GM19043 (cell line): ENCODE results near the gene LELP1.
"Not testable (repeated sequence)": the region's sequence is repeated elsewhere in the genome, so short reads cannot be mapped to it uniquely, and the experiment has no call there.

Experiments
- ATAC-seq: cut with Tn5 transposase; IDR thresholded peaks from one replicate; pipeline ENCODE4 v1.9.1; 2021; ENCODE audit warnings: low read depth; ENCODE audit not compliant: unreplicated experiment

The LELP1 gene

DNA sequence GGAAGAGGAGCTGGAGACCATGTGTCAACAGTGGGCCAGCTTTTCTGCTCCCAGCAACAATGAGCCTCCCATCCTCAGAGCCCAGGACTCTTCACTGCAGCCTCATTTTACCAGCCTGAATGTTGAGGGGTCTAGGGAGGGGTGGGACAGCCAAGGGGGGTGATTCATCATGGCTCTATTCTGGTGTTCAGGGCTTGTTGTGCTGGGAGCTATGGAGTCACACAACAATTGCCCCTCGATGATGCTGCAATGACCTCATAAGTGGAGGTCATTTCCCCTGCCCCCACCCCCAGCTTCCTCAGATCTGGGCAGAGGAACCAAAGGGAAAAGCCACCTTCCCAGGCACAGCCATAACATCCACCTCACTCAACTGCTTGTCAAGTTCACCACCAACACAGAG, at the start of gene LELP1:
Gene LELP1 (plus strand): TSS at position 301 of the 400 bp plus-strand sequence. CDS start 1,278 bp downstream, outside the sequence.
- ATAC-seq: no peak

DNA sequence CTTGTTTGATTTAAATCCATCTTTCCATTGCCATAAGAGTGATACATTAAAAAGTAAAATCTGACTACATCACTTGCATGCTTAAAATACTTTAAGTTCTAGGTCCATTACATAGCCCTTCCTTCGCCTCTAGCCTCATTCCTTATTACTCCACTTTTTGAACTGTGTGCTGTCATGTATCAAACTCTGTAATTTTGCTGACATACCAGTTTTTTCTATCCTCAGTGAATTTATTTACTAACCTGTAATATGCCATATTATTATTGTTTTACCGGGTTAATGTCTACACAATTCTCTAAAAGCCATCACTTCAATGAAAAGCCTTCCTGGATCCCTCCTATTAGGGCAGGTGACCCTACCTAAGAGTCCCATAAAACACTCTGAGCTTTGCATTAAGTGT, 47.7 kb upstream of the LELP1 start:
- ATAC-seq: no peak

GRCh38 chr1:153168686-153169085, 34.5 kb upstream of the LELP1 start:
- ATAC-seq: no peak

GRCh38 chr1:153174624-153175023, 28.6 kb upstream of the LELP1 start:
- ATAC-seq: no peak

- no peak for ATAC-seq
Observed at GRCh38 chr1:153178922-153179321, 24.3 kb upstream of the LELP1 start.

DNA sequence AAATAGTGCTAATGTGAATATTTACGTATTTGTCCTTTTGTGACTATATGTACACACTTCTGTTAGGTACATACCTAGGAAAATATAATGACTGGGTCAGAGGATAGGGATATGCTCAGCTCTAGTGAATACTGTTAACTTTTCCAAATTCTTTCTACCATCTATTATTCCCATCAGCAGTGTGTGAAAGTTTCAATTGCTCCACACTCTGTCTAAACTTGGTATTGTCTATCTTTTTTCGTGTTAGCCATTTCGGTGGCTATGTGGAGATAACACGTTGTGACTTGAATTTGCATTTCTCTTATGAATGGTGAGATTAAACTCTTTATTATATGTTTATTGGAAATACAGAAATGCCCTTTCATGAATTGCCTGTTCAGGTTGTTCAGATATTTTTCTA, 22.7 kb upstream of the LELP1 start:
- no peak for ATAC-seq

- ATAC-seq: not testable (repeated sequence)
Observed at GRCh38 chr1:153188301-153188700, 14.9 kb upstream of the LELP1 start.

GRCh38 chr1:153190373-153190772, 12.9 kb upstream of the LELP1 start:
- ATAC-seq: no peak

DNA sequence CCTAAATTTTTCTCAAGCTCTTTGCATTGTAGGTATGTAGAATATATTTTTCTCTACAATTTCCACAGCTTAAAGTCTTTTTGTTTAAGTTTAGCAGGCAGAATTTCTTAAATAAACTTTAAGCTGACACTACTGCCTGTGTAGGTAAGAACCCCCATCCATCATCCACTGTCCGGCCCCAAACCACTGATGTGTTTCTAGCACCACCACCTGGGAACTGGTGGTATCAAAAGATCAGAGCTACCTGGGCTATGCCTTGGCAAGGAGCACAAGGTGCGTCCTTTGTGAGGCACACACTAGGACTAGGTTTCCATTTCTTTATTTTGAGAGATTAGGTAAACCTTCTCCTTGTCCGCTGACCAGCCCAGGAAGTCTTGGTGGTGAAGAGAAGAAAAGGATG, 10.5 kb upstream of the LELP1 start:
- ATAC-seq: no peak

DNA sequence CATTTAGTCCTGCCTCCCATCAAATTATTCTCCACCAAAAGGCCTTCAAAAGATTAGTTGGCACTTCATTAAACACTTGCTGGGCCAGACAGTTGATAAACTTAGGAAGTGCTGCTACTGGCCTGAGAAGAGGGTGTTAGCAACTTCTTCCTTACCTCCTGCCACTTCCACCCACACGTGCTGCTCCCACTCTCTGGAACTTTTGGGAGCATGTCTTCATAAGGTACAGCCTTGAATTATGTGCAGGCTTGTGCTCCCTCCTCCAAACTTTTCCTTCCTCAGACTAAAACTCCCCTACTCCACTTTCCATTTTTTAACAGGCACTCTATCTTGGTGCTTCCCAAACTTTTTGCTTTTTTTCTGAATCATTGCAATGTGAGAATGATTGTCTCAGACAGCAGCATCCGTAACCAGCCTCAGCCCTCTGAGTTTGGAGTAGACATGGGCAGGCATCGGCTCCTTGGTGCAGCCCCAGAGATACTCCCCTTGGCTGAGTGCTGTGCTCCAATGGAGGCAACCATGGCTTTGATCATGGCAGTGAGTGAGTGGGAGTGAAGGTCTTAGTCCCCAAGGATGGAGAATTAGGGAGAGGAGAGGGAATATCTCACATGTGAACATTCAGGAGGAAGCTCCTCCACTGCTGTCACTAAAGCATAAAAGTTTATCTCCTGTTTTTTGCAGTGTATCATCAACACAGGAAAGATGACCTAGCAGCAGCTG, 8.7 kb upstream of the LELP1 start:
- no peak for ATAC-seq

GRCh38 chr1:153195216-153195615, 8.0 kb upstream of the LELP1 start:
- no peak for ATAC-seq

DNA sequence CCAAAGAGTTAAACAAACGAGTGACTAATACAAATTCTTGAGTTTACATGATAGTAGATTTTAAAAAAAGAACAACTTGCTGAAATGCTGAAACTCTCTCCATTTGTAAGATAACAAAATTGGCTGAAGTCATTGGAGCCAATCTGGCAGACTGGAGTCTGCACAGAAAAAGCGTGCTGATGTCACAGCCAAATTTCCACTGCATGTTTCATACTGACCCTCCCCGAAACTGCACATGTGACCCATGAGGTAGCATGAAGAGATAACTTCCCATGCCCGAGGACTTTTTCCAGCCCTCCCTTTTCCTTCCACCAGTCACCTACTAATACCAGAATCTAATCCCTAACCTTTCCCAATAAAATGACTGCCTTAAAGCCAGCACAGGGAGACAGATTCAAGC, 1.2 kb upstream of the LELP1 start:
- no peak for ATAC-seq

DNA sequence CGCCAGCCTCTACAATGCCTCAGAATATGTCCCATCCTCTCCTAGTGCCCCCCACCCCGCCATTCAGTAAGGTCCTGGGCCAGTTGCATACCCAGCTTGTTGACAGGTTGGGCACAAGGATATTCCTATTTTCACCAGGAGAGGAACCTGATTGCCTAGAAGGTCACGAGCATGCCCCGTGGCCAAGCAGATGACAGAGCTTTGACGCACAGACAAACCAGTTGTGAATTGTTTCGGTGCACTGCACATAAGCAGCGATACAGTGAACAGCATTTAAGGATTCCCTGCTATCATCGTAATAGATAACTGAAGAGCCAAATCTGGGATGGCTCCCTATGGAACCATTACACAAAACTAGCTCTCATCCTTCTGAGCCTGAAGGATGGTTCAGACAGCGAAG, 3.4 kb downstream of the LELP1 start:
- ATAC-seq: no peak

- no peak for ATAC-seq
Observed at GRCh38 chr1:153210206-153210605, 7.0 kb downstream of the LELP1 start.

DNA sequence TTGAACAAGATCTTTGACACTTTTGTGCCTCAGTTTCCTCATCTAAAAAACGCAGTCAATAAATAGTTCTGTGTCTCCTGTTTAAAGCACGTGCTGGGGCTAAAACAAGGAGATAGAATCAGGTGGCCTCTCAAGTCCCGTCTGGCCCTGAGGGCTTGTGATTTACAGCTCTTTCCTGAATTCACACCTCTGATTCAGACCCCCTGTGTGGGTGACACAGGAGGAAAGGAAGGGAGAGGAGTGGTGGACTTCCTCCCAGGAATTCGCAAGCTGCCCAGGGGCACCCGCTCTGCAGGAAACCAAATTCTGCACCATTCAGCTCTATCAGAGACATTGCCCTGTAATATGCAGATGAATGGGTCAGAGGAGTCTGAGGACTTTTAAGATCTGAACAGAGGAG, 9.0 kb downstream of the LELP1 start:
- no peak for ATAC-seq

- no peak for ATAC-seq
Observed at GRCh38 chr1:153213519-153213918, 10.3 kb downstream of the LELP1 start.

GRCh38 chr1:153217212-153217611, 14.0 kb downstream of the LELP1 start, which contains the start of gene PRR9:
Gene PRR9 (plus strand): TSS chr1:153217584. CDS start chr1:153218145, 561 bp downstream.
- no peak for ATAC-seq

- no peak for ATAC-seq
Observed at GRCh38 chr1:153217744-153218416, 14.7 kb downstream of the LELP1 start.

DNA sequence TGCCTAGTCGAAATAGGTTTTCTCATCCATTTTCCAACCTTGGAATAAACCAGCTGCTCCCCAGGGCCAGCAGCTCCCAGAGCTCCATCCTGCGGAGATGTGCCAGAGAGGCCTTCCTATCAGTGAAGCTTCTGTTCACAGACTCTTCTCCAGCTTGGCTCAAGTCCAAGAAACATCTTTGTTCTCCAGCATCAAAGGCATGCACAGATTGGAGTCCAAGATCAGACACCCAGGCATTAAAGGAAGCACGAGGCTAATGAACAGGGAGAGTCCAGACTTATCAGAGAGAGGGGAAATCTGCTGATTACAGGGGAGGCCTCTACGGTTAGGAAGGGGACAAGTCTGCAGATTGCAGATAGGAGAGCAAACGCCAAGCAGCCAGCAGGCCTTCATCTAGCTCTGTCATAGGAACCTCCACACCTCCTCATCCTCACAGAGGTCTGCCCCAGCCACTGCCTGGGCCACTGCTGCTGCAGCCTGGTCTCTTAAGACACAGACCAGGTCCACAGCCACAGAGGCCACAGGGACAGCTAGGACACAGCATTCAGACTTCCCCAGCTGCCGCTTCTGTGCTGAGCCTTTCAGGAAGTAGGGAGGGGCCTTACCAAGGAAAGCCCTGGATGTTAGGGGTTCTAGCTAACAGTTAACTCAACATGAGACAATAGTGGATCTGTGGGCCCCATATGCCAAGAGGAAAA, 17.5 kb downstream of the LELP1 start:
- no peak for ATAC-seq

- not testable (repeated sequence) for ATAC-seq
Observed at GRCh38 chr1:153223040-153223891, 20.0 kb downstream of the LELP1 start.

- ATAC-seq: no peak
Observed at GRCh38 chr1:153227810-153228209, 24.6 kb downstream of the LELP1 start.
